Activated CD4-positive, alpha-beta T cell treated with anti-CD3 and anti-CD28 coated beads for 4 hours (primary cell): ENCODE measurements around the gene NAGLU.
A peak's percentile ranks its signal among the peaks of the same experiment; 100 is the strongest.
"Not testable (repeated sequence)": the region's sequence is repeated elsewhere in the genome, so short reads cannot be mapped to it uniquely, and the experiment has no call there.

Experiments used
- DNase-seq, 2 donors: peaks; one replicate each; pipeline ENCODE4 v3.0.0-alpha.2; 2020

NAGLU gene

GRCh38 chr17:42545755-42546505 lies 9.9 kb downstream of the NAGLU start:
- not testable (repeated sequence) for DNase-seq

DNA sequence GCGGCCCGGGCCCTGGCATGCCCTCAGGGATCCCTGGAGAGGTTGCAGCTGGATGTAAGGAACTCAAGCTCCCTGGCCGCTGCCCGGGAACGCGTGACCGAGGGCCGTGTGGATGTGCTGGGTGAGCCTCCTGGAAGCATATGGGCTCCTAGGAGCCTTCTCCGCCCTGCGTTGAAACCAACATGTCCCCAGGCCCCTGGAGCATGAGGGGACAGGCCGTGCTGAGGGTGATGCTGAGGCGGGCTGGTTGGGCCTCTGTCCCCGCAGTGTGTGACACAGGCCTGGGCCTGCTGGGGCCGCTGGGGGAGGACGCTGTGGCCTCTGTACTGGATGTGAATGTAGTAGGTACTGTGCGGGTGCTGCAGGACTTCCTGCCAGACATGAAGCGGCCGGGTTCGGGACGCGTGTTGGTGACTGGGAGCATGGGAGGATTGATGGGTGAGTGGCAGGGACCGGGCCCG lies 11.0 kb downstream of the NAGLU start:
- no peak for DNase-seq

DNA sequence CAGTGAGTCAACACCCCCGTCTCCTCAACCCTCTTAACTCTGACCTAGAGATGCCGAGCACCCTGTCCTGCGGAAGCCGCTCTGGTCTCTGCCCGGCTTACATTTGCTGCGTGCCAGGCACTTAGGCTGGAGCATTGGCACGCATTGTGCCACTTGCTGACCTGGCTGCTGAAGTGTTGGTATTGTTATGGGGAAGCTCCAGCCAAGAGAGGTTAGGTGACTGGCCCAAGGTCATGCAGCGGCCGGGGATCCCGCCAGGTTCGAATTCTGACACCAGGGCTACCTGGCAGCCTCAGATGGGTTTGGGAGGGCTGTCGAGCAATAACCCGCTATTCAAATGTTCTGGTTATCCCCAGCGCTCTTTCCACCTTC lies 11.6 kb downstream of the NAGLU start:
- no peak for DNase-seq

DNA sequence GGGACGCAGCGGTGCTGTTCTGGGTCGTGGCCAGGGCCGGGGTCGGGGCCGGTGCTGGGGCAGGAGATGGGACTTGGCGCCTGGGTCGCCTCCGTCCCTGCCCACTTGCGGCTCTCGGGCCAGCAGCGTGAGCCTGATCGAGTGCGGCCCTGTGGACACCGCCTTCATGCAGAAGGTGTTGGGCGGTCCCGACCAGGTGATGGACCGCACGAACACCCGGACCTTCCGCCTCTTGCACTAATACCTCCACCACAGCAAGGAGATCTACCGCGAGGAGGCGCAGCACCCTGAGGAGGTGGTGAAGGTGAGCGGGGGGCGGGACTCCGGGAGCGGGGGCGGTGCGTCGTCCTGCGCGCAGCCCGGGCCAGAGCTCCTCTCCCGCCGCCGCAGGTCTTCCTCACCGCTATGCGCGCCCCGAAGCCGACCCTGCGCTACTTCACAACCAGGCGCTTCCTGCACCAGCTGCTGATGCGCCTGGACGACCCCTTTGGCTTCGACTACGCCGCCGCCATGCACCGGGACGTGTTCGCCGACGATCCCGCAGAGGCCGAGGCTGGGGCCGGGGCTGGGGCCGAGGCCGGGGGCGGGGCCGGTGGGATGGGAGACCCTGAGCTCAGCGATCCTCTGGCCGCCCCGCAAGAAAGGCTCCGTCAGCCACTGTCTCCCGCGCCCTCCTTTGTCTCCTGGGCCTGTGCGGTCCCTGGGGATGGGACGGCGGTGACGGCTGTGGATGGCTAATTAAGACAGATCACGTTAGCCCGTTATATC lies 12.2 kb downstream of the NAGLU start:
- peak; percentile 78 to 83 for DNase-seq

DNA sequence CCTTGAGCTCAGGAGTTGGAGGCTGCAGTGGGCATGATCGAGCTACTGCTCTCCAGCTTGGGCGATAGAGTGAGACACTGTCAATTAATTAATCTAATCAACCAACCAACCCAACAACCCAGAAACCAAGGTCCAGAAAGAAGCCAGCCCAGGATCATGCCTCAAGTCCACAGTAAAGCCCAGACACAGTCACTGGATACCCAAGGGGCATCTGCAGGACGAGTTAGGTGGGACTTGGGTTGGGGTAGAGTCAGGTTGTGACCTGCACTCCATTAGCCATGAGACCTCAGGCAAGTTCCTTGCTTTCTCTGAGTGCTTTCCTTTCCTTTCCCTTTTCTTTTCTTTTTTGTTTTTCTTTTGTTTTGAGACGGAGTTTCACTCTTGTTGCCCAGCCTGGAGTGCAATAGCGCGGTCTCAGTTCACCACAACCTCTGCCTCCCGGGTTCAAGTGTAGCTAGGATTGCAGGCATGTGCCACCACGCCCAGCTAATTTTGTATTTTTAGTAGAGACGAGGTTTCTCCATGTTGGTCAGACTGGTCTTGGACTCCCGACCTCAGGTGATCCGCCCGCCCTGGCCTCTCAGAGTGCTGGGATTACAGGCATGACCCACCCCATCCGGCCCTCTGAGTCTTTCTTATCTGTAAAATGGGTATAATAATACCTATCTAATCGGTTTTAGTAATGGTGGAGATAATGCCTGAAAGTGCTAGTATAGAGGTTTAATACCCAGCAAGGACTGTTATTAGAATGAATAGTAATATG lies 13.1 kb downstream of the NAGLU start:
- DNase-seq: no peak

- not testable (repeated sequence) for DNase-seq
These were observed 16.7 kb downstream of the NAGLU start, which contains the start of gene HSD17B1 for GRCh38 chr17:42552736-42553135. Gene HSD17B1, plus strand, starts transcription at chr17:42552923. Its CDS starts 11 bp downstream, at chr17:42552934.

GRCh38 chr17:42553161-42553818 lies 17.2 kb downstream of the NAGLU start:
- no peak for DNase-seq

DNA sequence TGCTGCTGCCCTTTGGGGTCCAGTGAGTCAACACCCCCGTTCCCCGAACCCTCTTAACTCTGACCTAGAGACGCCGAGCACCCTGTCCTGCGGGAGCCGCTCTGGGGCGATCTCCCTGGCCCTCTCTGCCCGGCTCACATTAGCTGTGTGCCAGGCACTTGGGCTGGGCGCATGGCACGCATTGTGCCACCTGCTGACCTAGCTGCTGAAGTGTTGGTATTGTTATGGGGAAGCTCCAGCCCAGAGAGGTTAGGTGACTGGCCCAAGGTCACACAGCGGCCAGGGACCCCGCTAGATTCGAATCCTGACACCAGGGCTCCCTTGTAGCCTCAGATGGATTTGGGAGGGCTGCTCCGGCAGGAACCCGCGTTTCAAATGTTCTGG lies 17.8 kb downstream of the NAGLU start:
- peak in 1 of 2 donors; percentile 18 for DNase-seq

DNA sequence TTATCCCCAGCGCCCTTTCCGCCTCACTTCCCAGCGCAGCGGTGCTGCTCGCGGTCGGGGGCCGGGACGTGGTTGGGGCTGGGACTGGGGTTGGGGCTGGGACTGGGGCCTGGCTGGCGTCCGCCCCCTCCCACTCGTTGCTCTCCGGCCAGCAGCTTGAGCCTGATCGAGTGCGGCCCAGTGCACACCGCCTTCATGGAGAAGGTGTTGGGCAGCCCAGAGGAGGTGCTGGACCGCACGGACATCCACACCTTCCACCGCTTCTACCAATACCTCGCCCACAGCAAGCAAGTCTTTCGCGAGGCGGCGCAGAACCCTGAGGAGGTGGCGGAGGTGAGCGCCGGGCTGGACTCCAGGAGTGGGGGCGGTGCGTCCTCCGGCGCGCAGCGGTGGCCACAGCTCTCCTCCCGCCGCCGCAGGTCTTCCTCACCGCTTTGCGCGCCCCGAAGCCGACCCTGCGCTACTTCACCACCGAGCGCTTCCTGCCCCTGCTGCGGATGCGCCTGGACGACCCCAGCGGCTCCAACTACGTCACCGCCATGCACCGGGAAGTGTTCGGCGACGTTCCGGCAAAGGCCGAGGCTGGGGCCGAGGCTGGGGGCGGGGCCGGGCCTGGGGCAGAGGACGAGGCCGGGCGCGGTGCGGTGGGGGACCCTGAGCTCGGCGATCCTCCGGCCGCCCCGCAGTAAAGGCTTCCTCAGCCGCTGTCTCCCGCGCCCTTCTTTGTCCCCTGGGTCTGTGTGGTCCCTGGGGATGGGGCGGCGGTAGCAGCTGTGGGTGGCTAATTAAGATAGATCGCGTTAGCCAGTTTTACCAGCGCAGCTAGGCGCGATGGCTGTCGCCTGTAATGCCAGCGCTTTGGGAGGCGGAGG lies 18.4 kb downstream of the NAGLU start:
- DNase-seq: peak; percentile 56 to 61

DNA sequence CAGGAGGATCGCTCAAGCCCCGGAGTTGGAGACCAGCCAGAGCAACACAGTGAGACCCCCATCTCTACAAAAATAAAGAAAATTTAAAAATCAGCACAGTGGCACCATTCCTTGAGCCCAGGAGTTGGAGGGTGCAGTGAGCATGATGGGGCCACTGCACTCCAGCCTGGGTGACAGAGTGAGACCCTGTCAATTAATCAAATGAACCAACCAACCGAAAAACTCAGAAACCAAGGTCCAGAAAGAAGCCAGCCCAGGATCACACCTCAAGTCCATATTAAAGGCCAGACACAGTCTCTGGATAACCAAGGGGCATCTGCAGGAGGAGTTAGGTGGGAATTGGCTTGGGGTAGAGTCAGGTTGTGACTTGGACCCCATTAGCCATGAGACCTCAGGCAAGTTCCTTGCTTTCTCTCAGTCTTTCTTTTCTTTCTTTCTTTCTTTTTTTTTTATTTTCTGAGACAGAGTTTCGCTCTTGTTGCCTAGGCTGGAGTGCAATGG lies 19.1 kb downstream of the NAGLU start:
- no peak for DNase-seq

GRCh38 chr17:42555961-42556617 lies 20.0 kb downstream of the NAGLU start:
- not testable (repeated sequence) for DNase-seq

- DNase-seq: no peak
These were observed 23.0 kb downstream of the NAGLU start for GRCh38 chr17:42559075-42559474.

- no peak for DNase-seq
These were observed 24.2 kb downstream of the NAGLU start for GRCh38 chr17:42560246-42560645.

GRCh38 chr17:42561897-42562387 lies 25.9 kb downstream of the NAGLU start, which contains the start of gene COASY:
Gene COASY, plus strand, starts transcription at chr17:42562148. Its CDS starts 475 bp downstream, at chr17:42562623.
- peak; percentile 91 for DNase-seq

DNA sequence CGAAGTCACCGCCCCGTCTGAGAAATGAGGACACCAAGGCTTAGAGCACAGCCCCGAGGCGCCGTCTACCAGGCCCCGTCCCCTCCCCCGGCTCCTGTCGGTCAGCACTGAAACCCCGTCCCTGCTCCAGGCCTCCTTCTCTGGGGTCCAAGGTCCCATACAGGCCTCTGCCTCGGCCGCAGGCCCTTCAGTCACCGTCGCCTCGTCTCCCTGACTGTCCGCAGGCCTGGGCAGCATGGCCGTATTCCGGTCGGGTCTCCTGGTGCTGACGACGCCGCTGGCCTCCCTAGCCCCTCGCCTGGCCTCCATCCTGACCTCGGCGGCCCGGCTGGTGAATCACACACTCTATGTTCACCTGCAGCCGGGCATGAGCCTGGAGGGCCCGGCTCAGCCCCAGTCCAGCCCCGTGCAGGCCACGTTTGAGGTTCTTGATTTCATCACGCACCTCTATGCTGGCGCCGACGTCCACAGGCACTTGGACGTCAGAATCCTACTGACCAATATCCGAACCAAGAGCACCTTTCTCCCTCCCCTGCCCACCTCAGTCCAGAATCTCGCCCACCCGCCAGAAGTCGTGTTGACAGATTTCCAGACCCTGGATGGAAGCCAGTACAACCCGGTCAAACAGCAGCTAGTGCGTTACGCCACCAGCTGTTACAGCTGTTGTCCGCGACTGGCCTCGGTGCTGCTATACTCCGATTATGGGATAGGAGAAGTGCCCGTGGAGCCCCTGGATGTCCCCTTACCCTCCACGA lies 26.5 kb downstream of the NAGLU start:
- DNase-seq: no peak

DNA sequence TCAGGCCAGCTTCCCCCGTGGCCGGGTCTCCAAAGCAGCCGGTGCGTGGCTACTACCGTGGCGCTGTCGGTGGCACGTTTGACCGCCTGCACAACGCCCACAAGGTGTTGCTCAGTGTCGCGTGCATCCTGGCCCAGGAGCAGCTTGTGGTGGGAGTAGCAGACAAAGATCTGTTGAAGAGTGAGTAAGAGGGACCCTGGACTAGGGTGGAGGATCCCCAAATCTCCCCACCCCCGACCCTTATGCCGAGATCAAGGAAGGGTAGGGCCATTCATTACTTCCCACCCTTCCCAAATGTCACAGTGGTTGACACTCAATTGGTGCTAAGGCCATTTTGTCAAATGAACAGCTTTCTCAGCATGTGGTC lies 27.1 kb downstream of the NAGLU start:
- DNase-seq: no peak

DNA sequence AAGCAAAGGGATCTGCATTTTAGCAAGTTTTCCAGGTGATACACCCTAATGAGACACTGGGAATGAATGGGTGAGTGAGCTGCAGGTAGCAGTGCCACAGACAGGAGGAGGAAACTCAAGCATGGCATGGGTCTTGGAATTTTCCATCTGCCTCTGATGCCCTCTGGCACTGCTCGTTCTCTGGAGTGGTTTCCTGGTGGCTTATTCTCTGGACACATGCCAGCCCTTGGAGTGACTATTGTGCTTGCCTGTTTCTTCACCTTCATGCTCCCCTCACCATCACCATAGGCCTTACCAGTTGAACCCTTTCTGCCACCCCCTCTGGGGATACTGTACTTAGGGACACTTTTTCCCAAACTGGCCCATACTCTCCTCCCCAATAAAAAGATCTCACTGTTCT lies 27.5 kb downstream of the NAGLU start:
- DNase-seq: no peak

GRCh38 chr17:42563950-42564349 lies 27.9 kb downstream of the NAGLU start:
- no peak for DNase-seq

DNA sequence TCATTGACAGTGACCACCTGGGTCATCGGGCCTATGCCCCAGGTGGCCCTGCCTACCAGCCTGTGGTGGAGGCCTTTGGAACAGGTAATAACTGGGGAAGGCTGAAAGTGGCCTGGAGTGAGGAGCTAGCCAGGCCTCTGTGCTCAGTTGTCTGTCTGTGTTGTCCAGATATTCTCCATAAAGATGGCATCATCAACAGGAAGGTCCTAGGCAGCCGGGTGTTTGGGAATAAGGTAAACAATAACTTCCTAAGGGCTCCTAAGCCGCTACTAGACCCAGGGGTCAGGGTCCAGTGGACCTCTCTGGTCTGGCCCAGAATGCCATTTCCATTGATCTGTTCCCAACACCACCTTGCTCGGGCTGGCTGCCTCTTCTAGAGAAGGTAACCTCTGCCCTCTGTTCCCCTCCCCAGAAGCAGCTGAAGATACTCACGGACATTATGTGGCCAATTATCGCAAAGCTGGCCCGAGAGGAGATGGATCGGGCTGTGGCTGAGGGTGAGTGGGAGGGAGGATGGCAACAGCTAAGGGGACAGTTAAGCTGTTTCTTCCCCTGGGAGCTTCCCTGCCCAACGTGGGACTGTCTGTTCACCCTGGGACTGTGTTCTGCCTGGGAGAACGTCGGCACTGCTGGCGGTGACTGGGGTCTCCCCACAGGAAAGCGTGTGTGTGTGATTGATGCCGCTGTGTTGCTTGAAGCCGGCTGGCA lies 28.9 kb downstream of the NAGLU start:
- DNase-seq: no peak
